ENCODE results near the gene DLG2. TPM values are rescaled to one million over a fixed set of nuclear protein-coding genes. Genes with fewer than 3 reads are reported as not detected.

DLG2 gene
- total and polyA plus RNA-seq, 12 donors: 1.0 to 14.8 (median 7.4) TPM

- H3K4me3 ChIP-seq: no peak overlapping the region
- DNase-seq (no peak), ATAC-seq (no peak)
- H3K9me3 ChIP-seq: no peaks in the 10 kb centered on the region
- intact Hi-C loops (cut with DNase I): loop anchor here in 1 of 10 donors (10.0 kb wide), 1 partner anchor 60 kb away; no protein-coding TSS in a partner anchor
- H3K27me3 ChIP-seq: no peaks in the 10 kb centered on the region
- 28 to 43% methylated on average over 1 of the region's 1 CpG for WGBS, 2 donors
- H3K36me3 ChIP-seq: no peaks in the 10 kb centered on the region
- H3K4me1 ChIP-seq: no peaks in the 10 kb centered on the region
- H3K27ac ChIP-seq: no peak overlapping the region
- TF ChIP-seq CTCF (IDR thresholded peaks at IDR 0.05): no peak
Measured at GRCh38 chr11:84414920-84415319, 1212.2 kb downstream of the DLG2 start.

GRCh38 chr11:84413549-84413948, 1213.6 kb downstream of the DLG2 start:
- H3K27me3 ChIP-seq: no peaks in the 10 kb centered on the region
- no peaks in the 10 kb centered on the region for H3K36me3 ChIP-seq
- DNase-seq (no peak), ATAC-seq (no peak)
- H3K4me1 ChIP-seq: no peaks in the 10 kb centered on the region
- no peak for TF ChIP-seq CTCF (IDR thresholded peaks at IDR 0.05)
- H3K9me3 ChIP-seq: no peaks in the 10 kb centered on the region
- intact Hi-C loops (cut with DNase I): loop anchor here in 1 of 10 donors (10.0 kb wide), 1 partner anchor 61 kb away; no protein-coding TSS in a partner anchor
- no peak overlapping the region for H3K4me3 ChIP-seq
- H3K27ac ChIP-seq: no peak overlapping the region

GRCh38 chr11:84412862-84413261, 1214.3 kb downstream of the DLG2 start:
- DNase-seq (no peak), ATAC-seq (no peak)
- Histone ChIP-seq H3K4me3 (no peak overlapping the region), H3K27me3 (no peaks in the 10 kb centered on the region), H3K4me1 (no peaks in the 10 kb centered on the region), H3K9me3 (no peaks in the 10 kb centered on the region), H3K27ac (no peak overlapping the region), H3K36me3 (no peaks in the 10 kb centered on the region)
- intact Hi-C loops (cut with DNase I): loop anchor here in 1 of 10 donors (10.0 kb wide), 1 partner anchor 62 kb away; no protein-coding TSS in a partner anchor
- no peak for TF ChIP-seq CTCF (IDR thresholded peaks at IDR 0.05)

- TF ChIP-seq CTCF (IDR thresholded peaks at IDR 0.05): no peak
- WGBS, 2 donors: 83 to 87% methylated on average over 3 of the region's 3 CpGs
- Histone ChIP-seq H3K4me3 (no peak overlapping the region), H3K4me1 (no peaks in the 10 kb centered on the region), H3K27me3 (no peaks in the 10 kb centered on the region), H3K36me3 (no peaks in the 10 kb centered on the region), H3K27ac (no peak overlapping the region), H3K9me3 (no peaks in the 10 kb centered on the region)
- ATAC-seq: no peak
- no peak for DNase-seq
- intact Hi-C loops (cut with DNase I): no loop called here
Measured at GRCh38 chr11:84408946-84409411, 1218.2 kb downstream of the DLG2 start.

Data from heart right ventricle (tissue), 16 donors.